Cardiac muscle cell (in vitro differentiated cells and primary cell): Measurements from ENCODE around the gene WDR70. TPM values are rescaled to one million over a fixed set of nuclear protein-coding genes. Genes with fewer than 3 reads are reported as not detected.

Experiments used
- DNase-seq, 2 donors: peaks; one replicate each; pipeline versions ENCODE4 v3.0.0 to v3.0.0-alpha.2; 2010 to 2017; ENCODE audit warnings: low read depth in 1 of 2, low spot score in 1 of 2
- H3K27ac ChIP-seq: fragments of 200-600 bp; sonication (generic); 2 replicates; pipeline ENCODE4 v1.5.1; 2016
- H3K27me3 ChIP-seq: fragments of 200-600 bp; sonication (generic); 2 replicates; pipeline ENCODE4 v1.6.0; 2016; ENCODE audit warnings: control low read depth
- H3K36me3 ChIP-seq: fragments of 200-600 bp; sonication (generic); 2 replicates; pipeline ENCODE4 v1.5.1; 2016; ENCODE audit warnings: control low read depth
- H3K4me1 ChIP-seq: fragments of 200-600 bp; sonication (generic); 2 replicates; pipeline ENCODE4 v1.8.1; 2017; ENCODE audit warnings: low read depth, mild to moderate bottlenecking, mixed run types
- H3K4me3 ChIP-seq: fragments of 200-600 bp; sonication (generic); 2 replicates; pipeline ENCODE4 v1.5.1; 2016; ENCODE audit warnings: mild to moderate bottlenecking
- H3K9me3 ChIP-seq: fragments of 200-600 bp; sonication (generic); 2 replicates; pipeline ENCODE4 v1.5.1; 2017; ENCODE audit warnings: low read depth, mild to moderate bottlenecking, control low read depth
- polyA plus RNA-seq: library from polyadenylated mRNA; unstranded; fragments of >200 nt; fragmentation: Nextera tagmentation; extraction: Ambion mirVana; gene quantifications from 2 replicates; pipeline ENCODE4 v1.2.1, GENCODE V29; 2016
- total RNA-seq: library from RNA; depleted of rRNA; stranded (reverse); fragments of >200 nt; gene quantifications from 2 replicates; pipeline ENCODE4 v1.2.3, GENCODE V29; 2016
- TF ChIP-seq, protein P1 (sequence below): IDR thresholded peaks from 2 replicates; pipeline ENCODE4 v1.5.1; 2012; ENCODE audit warnings: low read depth, mild to moderate bottlenecking, low read length

Gene WDR70
- total and polyA plus RNA-seq, 2 experiments from 2014 or later, result 21.8 to 22.7 TPM

DNA sequence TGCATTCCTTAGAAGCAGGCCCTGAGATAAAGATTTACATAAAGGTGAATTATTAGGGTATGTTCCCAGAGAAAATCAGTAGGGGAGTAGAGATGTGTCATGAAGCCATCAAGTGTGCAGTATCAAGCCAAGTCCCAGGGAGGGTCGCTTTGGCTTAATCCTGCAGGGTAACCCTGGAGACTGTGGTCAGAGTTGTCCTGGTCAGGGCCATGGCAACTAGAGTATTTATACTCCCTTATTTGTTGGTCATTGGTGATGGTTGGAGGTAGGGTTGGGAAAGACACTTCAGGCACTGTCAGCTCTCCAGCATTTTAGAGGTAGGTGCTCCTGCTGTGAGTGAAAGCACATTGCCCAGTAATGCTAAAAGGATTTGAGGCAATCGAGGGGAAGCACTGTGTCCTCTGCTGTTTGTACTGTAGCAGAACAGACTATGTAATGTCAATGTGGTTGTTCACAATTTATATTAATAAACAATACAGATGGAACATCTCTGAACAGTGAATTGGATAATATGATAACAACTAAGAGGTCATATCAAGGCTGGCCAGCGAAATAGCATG lies 351.9 kb downstream of the WDR70 start:
- H3K4me1 ChIP-seq, result no peaks in the 10 kb centered on the region
- H3K36me3 ChIP-seq, result peaks cover 13% of the 10 kb centered on the region
- DNase-seq, result no peak
- H3K27me3 ChIP-seq, result no peaks in the 10 kb centered on the region
- H3K27ac ChIP-seq, result no peak overlapping the region
- TF ChIP-seq, protein P1, sequence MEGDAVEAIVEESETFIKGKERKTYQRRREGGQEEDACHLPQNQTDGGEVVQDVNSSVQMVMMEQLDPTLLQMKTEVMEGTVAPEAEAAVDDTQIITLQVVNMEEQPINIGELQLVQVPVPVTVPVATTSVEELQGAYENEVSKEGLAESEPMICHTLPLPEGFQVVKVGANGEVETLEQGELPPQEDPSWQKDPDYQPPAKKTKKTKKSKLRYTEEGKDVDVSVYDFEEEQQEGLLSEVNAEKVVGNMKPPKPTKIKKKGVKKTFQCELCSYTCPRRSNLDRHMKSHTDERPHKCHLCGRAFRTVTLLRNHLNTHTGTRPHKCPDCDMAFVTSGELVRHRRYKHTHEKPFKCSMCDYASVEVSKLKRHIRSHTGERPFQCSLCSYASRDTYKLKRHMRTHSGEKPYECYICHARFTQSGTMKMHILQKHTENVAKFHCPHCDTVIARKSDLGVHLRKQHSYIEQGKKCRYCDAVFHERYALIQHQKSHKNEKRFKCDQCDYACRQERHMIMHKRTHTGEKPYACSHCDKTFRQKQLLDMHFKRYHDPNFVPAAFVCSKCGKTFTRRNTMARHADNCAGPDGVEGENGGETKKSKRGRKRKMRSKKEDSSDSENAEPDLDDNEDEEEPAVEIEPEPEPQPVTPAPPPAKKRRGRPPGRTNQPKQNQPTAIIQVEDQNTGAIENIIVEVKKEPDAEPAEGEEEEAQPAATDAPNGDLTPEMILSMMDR, result no peak
- H3K4me3 ChIP-seq, result no peak overlapping the region
- H3K9me3 ChIP-seq, result no peaks in the 10 kb centered on the region

- H3K27ac ChIP-seq, result no peak overlapping the region
- H3K27me3 ChIP-seq, result no peaks in the 10 kb centered on the region
- H3K4me3 ChIP-seq, result no peak overlapping the region
- no peaks in the 10 kb centered on the region for H3K4me1 ChIP-seq
- no peaks in the 10 kb centered on the region for H3K36me3 ChIP-seq
- no peak for DNase-seq
- TF ChIP-seq, protein P1, result no peak
- H3K9me3 ChIP-seq, result no peaks in the 10 kb centered on the region
Observed at GRCh38 chr5:37734114-37734513, 355.0 kb downstream of the WDR70 start.

GRCh38 chr5:37735649-37736347 lies 356.7 kb downstream of the WDR70 start:
- H3K36me3 ChIP-seq, result no peaks in the 10 kb centered on the region
- H3K4me1 ChIP-seq, result no peaks in the 10 kb centered on the region
- TF ChIP-seq, protein P1, result no peak
- no peak overlapping the region for H3K4me3 ChIP-seq
- H3K27me3 ChIP-seq, result no peaks in the 10 kb centered on the region
- H3K9me3 ChIP-seq, result no peaks in the 10 kb centered on the region
- H3K27ac ChIP-seq, result no peak overlapping the region
- DNase-seq, result peak in 1 of 2 donors; percentile 48

GRCh38 chr5:37736397-37736796 lies 357.3 kb downstream of the WDR70 start:
- Histone ChIP-seq H3K27me3 (no peaks in the 10 kb centered on the region), H3K4me3 (no peak overlapping the region), H3K4me1 (no peaks in the 10 kb centered on the region), H3K36me3 (no peaks in the 10 kb centered on the region), H3K9me3 (no peaks in the 10 kb centered on the region), H3K27ac (no peak overlapping the region)
- TF ChIP-seq, protein P1, result no peak
- no peak for DNase-seq

GRCh38 chr5:37737326-37738056 lies 358.4 kb downstream of the WDR70 start:
- Histone ChIP-seq H3K4me3 (no peak overlapping the region), H3K27me3 (no peaks in the 10 kb centered on the region), H3K36me3 (no peaks in the 10 kb centered on the region), H3K27ac (no peak overlapping the region), H3K9me3 (no peaks in the 10 kb centered on the region), H3K4me1 (no peaks in the 10 kb centered on the region)
- DNase-seq, result no peak
- TF ChIP-seq, protein P1, result no peak
